ENCODE measurements around the gene IMMP2L. TPM values are rescaled to one million over a fixed set of nuclear protein-coding genes. Genes with fewer than 3 reads are reported as not detected.

IMMP2L gene
- total and polyA plus RNA-seq, 2 of the 4 experiments (the other 2 are of a cell fraction) = 5.8 to 9.3 TPM

DNA sequence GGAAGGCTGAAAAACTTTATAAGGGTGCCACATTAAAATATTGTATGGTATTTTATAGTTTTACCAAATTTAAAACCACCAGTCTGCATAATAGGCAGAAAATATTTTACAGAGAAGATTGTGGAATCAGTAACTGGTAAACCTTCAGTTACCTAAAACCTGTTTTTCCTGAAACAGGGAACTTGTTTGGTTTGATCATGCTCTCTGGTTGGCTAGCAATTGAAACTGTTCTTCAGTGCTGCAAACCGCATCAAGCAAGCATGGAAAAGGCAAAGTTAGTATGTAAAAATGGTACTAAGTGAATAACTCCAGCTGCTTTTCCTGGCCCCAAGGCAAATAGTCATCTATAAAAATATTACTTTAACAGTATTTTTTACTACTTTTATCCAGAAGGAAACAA lies 788.2 kb downstream of the IMMP2L start:
- WGBS, 2 experiments (ENCODE audit: extremely low coverage in 2 of 2, insufficient read length in 1 of 2) = no CpG with 5 or more reads among the region's 1 CpG
- Histone ChIP-seq H3K4me1 (ENCODE audit: control insufficient read depth, insufficient read depth, low read length) (no peaks in the 10 kb centered on the region), H3K9me1 (ENCODE audit: insufficient read depth, low read length) (no peaks in the 10 kb centered on the region), H3K79me1 (ENCODE audit: low read depth in 1 of 2, low read length in 2 of 2) (no peaks in the 10 kb centered on the region), H4K5ac (ENCODE audit: low read depth, low read length) (no peak overlapping the region), H3K27me3 (ENCODE audit: control insufficient read depth, insufficient read depth, low read length) (no peaks in the 10 kb centered on the region), H3K14ac (replicated peaks; ENCODE audit: low read depth, low read length) (no peak overlapping the region), H2AFZ (replicated peaks; ENCODE audit: low read length, poor library complexity) (no peak overlapping the region), H2BK20ac (ENCODE audit: low read depth, low read length) (peak overlapping the region; percentile 16; the same call in 1 of the 2 replicates), H3K27ac (ENCODE audit: insufficient read depth, low read length) (no peak overlapping the region), H2AK9ac (replicated peaks; ENCODE audit: low read depth, low read length, poor library complexity) (no peak overlapping the region), H3K23ac (ENCODE audit: low read depth, low read length) (no peak overlapping the region), H3K4ac (ENCODE audit: low read depth, low read length) (no peak overlapping the region), H2AK5ac (ENCODE audit: low read depth, low read length) (no peak overlapping the region), H3K18ac (ENCODE audit: low read depth, low read length) (peak overlapping the region; percentile 35; the same call in 1 of the 2 replicates), H4K91ac (ENCODE audit: insufficient read depth, low read depth, low read length) (no peak overlapping the region), H4K20me1 (ENCODE audit: insufficient read depth, low read length) (no peaks in the 10 kb centered on the region), H3K4me2 (ENCODE audit: low read depth, low read length) (no peak overlapping the region), H2BK15ac (ENCODE audit: low read depth, low read length) (no peak overlapping the region), H3K4me3 (ENCODE audit: insufficient read depth, low read depth, low read length) (no peak overlapping the region), H3K9ac (ENCODE audit: low read depth, low read length) (no peak overlapping the region), H3K56ac (ENCODE audit: extremely low read depth, insufficient read depth, low read length) (no peak overlapping the region), H2BK120ac (ENCODE audit: low read depth, low read length) (no peak overlapping the region; the same call in 1 of the 2 replicates), H2BK5ac (ENCODE audit: low read depth, low read length, poor library complexity, severe bottlenecking) (no peak overlapping the region), H3K9me3 (ENCODE audit: control insufficient read depth, insufficient read depth, low read length) (no peaks in the 10 kb centered on the region), H4K8ac (ENCODE audit: low read depth in 2 of 2, low read length in 2 of 2) (no peak overlapping the region), H3K36me3 (ENCODE audit: control insufficient read depth, insufficient read depth, low read length) (no peaks in the 10 kb centered on the region)
- in situ Hi-C loops (cut with MboI; ENCODE audit: low sequenced_read_pairs) = no loop called here
- intact Hi-C loops (cut with micrococcal nuclease) = no loop called here
- DNase-seq (no peak), ATAC-seq (ENCODE audit: low read depth) (no peak)
- dilution Hi-C loops (cut with HindIII; ENCODE audit: low sequenced_read_pairs, unreplicated experiment) = no loop called here
- CTCF ChIA-PET = interaction anchor here (1.0 kb wide), 1 partner anchor 13 kb away, joined by 3 read pairs; no protein-coding TSS in a partner anchor
- TF ChIP-seq SMC3 (IDR thresholded peaks at IDR 0.05; ENCODE audit: low read depth, low read length) = no peak
- no peak for TF ChIP-seq POLR2A (IDR thresholded peaks at IDR 0.05; ENCODE audit: low read depth, low read length)
- no peak for TF ChIP-seq BHLHE40 (IDR thresholded peaks at IDR 0.05; ENCODE audit: low read depth, low read length)
- TF ChIP-seq MAFK (IDR thresholded peaks at IDR 0.05; ENCODE audit: low read depth, low read length) = no peak
- no peak for TF ChIP-seq ELK1 (IDR thresholded peaks at IDR 0.05; ENCODE audit: borderline replicate concordance, low read depth, low read length)
- TF ChIP-seq MXI1 (IDR thresholded peaks at IDR 0.05; ENCODE audit: borderline replicate concordance, low read depth, low read length) = no peak
- TF ChIP-seq CHD1 (IDR thresholded peaks at IDR 0.05; ENCODE audit: low read depth, low read length) = no peak
- TF ChIP-seq CTCF (conservative IDR thresholded peaks at IDR 0.05; ENCODE audit: low read depth, low read length) = no peak
- POLR2A ChIA-PET (ENCODE audit: unreplicated experiment) = no interaction called here
- BruUV-seq (replicated peaks) = no TSS peak
